GM12878 (cell line): ENCODE data around the gene FOXF1. TPM values are rescaled to one million over a fixed set of nuclear protein-coding genes. Genes with fewer than 3 reads are reported as not detected.

ENCODE experiments used
- ATAC-seq: fragments of 200-7000 bp; cut with Tn5 transposase; 3 replicates; pipeline ENCODE4 v1.9.1; 2020; ENCODE audit warnings: mild to moderate bottlenecking, moderate library complexity
- BruUV-seq: library from RNA; stranded (reverse); fragments of 400-500 nt; replicated peaks from 2 replicates; lab custom pipeline; 2021; lab: Mats Ljungman, UMichigan
- CTCF ChIA-PET: fragments of 300-600 bp; sonication (Branson Sonifier 250); formaldehyde crosslinking; extraction: SDS; loops from one replicate; lab custom pipeline; 2021; ENCODE audit warnings: inconsistent platforms; lab: Yijun Ruan, JAX
- POLR2A ChIA-PET: fragments of 350-600 bp; formaldehyde crosslinking; extraction: SDS; loops from one replicate; lab custom pipeline; 2021; ENCODE audit warnings: inconsistent platforms; lab: Charles Lee
- RAD21 ChIA-PET: fragments of 300-600 bp; sonication (Branson Sonifier 250); formaldehyde crosslinking; loops from one replicate; lab custom pipeline; 2023; ENCODE audit warnings: antibody characterized with exemption; ENCODE audit not compliant: unreplicated experiment; lab: Charles Lee
- SMC1A ChIA-PET: fragments of 300-600 bp; sonication (Branson Sonifier 250); formaldehyde crosslinking; loops from one replicate; lab custom pipeline; 2023; ENCODE audit not compliant: unreplicated experiment, uncharacterized antibody; lab: Charles Lee
- DNase-seq: peaks from one replicate; pipeline ENCODE4 v3.0.0-alpha.2; 2011; ENCODE audit warnings: low read depth, low spot score
- FAIRE-seq: peaks from 3 replicates; lab custom pipeline; 2011; peaks lifted over from hg19 to GRCh38; lab: Jason Lieb, UNC
- H2AFZ ChIP-seq: 2 replicates; pipeline ENCODE4 v1.6.0; 2011; ENCODE audit warnings: low read depth, low read length, control low read depth; ENCODE audit not compliant: control insufficient read depth
- H3K27ac ChIP-seq: 2 replicates; pipeline ENCODE4 v1.5.1; 2011; ENCODE audit warnings: control low read depth; ENCODE audit not compliant: control insufficient read depth, insufficient read depth
- H3K27me3 ChIP-seq, 2 experiments: replicated peaks in 1 of 2; 2 replicates each; pipeline versions ENCODE4 v1.6.0 to v1.6.1; 2011; ENCODE audit warnings: low read length in 1 of 2; ENCODE audit not compliant: control insufficient read depth in 2 of 2, insufficient read depth in 2 of 2
- H3K36me3 ChIP-seq, 2 experiments: 2 replicates each; pipeline ENCODE4 v1.5.1; 2011; ENCODE audit warnings: low read length in 1 of 2; ENCODE audit not compliant: control insufficient read depth in 2 of 2, insufficient read depth in 2 of 2
- H3K4me1 ChIP-seq: 2 replicates; pipeline ENCODE4 v1.6.1; 2011; ENCODE audit warnings: mild to moderate bottlenecking, low read length, moderate library complexity, mixed read lengths; ENCODE audit not compliant: control insufficient read depth, insufficient read depth
- H3K4me2 ChIP-seq: 2 replicates; pipeline ENCODE4 v1.6.0; 2011; ENCODE audit warnings: control low read depth; ENCODE audit not compliant: control insufficient read depth, insufficient read depth
- H3K4me3 ChIP-seq: fragments of 200-600 bp; sonication (generic); 2 replicates; pipeline ENCODE4 v1.5.1; 2016
- H3K79me2 ChIP-seq: 2 replicates; pipeline ENCODE4 v1.6.0; 2011; ENCODE audit warnings: low read length; ENCODE audit not compliant: control insufficient read depth, insufficient read depth
- H3K9ac ChIP-seq: 2 replicates; pipeline ENCODE4 v1.8.0; 2011; ENCODE audit warnings: low read length, control low read depth, mixed read lengths; ENCODE audit not compliant: control insufficient read depth, insufficient read depth
- H3K9me3 ChIP-seq: replicated peaks from 3 replicates; pipeline ENCODE4 v1.5.1; 2011; ENCODE audit warnings: mild to moderate bottlenecking, low read length; ENCODE audit not compliant: control insufficient read depth, insufficient read depth
- H4K20me1 ChIP-seq: 2 replicates; pipeline ENCODE4 v1.6.0; 2011; ENCODE audit not compliant: control insufficient read depth, insufficient read depth
- ASH2L ChIP-seq: fragments of 300-600, 200-600 bp; sonication (generic); IDR thresholded peaks from 2 replicates; pipeline ENCODE4 v1.6.1; 2017; ENCODE audit warnings: low read depth, mild to moderate bottlenecking, borderline replicate concordance
- BMI1 ChIP-seq: fragments of 450-650 bp; IDR thresholded peaks from 2 replicates; pipeline ENCODE4 v1.6.1; 2016; ENCODE audit warnings: mild to moderate bottlenecking, moderate library complexity, borderline replicate concordance
- CBFB ChIP-seq: IDR thresholded peaks from 2 replicates; pipeline ENCODE4 v1.6.1; 2016; ENCODE audit warnings: antibody characterized with exemption, low read depth
- CEBPB ChIP-seq, 2 experiments: fragments of 150-350 bp in 1 of 2; IDR thresholded peaks; 2 replicates each; pipeline ENCODE4 v1.6.1; 2012 to 2014; ENCODE audit warnings: low read depth in 2 of 2, low read length in 2 of 2, borderline replicate concordance in 1 of 2, inconsistent platforms in 1 of 2
- CHD1 ChIP-seq: IDR thresholded peaks from 2 replicates; pipeline ENCODE4 v1.6.1; 2012; ENCODE audit warnings: low read depth, low read length, improper control_type of control experiment
- E2F8 ChIP-seq: fragments of 450-650 bp; IDR thresholded peaks from 2 replicates; pipeline ENCODE4 v1.6.1; 2018; ENCODE audit warnings: mild to moderate bottlenecking, low read depth, moderate library complexity; ENCODE audit not compliant: partially characterized antibody
- EED ChIP-seq: sonication (generic); IDR thresholded peaks from 2 replicates; pipeline ENCODE4 v1.6.1; 2016; ENCODE audit warnings: antibody characterized with exemption, low read depth
- EP300 ChIP-seq, 2 experiments: fragments of 150-350 bp in 1 of 2; IDR thresholded peaks; 2 replicates each; pipeline ENCODE4 v1.6.1; 2011 to 2012; ENCODE audit warnings: low read depth in 2 of 2, low read length in 2 of 2, borderline replicate concordance in 1 of 2, improper control_type of control experiment in 1 of 2, inconsistent platforms in 1 of 2; ENCODE audit not compliant: control insufficient read depth in 1 of 2
- NFXL1 ChIP-seq: fragments of 450-650 bp; IDR thresholded peaks from 2 replicates; pipeline ENCODE4 v1.6.1; 2017; ENCODE audit warnings: antibody characterized with exemption, mild to moderate bottlenecking, borderline replicate concordance
- POLR2AphosphoS5 ChIP-seq: IDR thresholded peaks from 2 replicates; pipeline ENCODE4 v1.6.1; 2011; ENCODE audit warnings: mild to moderate bottlenecking, low read length, inconsistent platforms
- POU2F2 ChIP-seq: IDR thresholded peaks from 3 replicates; pipeline ENCODE4 v1.6.1; 2011; ENCODE audit warnings: low read depth, mild to moderate bottlenecking, low read length, borderline replicate concordance
- RAD51 ChIP-seq: fragments of 450-650 bp; IDR thresholded peaks from 2 replicates; pipeline ENCODE4 v1.6.1; 2016; ENCODE audit warnings: moderate library complexity, mild to moderate bottlenecking, inconsistent platforms
- TARDBP ChIP-seq: IDR thresholded peaks from 2 replicates; pipeline ENCODE4 v1.6.1; 2016; ENCODE audit warnings: borderline replicate concordance
- ZBED1 ChIP-seq: IDR thresholded peaks from 2 replicates; pipeline ENCODE4 v1.6.1; 2016; ENCODE audit warnings: borderline replicate concordance
- WGBS: methylation state at CpG from one replicate; pipeline ENCODE4 v1.1.6; 2016; ENCODE audit warnings: low lambda C conversion rate; ENCODE audit not compliant: insufficient replicate concordance, insufficient coverage; ENCODE audit errors: missing lambda C conversion rate; 5-methylcytosine and 5-hydroxymethylcytosine counted together
- in situ Hi-C: fragments of 300-500 bp; cut with MboI; formaldehyde crosslinking; loops from 9 replicates; pipeline ENCODE4 v1.14.3; 2018; ENCODE audit warnings: mixed read lengths
- intact Hi-C: fragments of 100-400 bp; cut with micrococcal nuclease; formaldehyde crosslinking; loops from one replicate; pipeline ENCODE4 v1.14.2; 2022; ENCODE audit not compliant: unreplicated experiment
- polyA plus RNA-seq, 11 experiments: library from polyadenylated mRNA; depleted of rRNA in 4 of 11; unstranded in 6 of 11; stranded (reverse) in 5 of 11; fragments of >200 nt; fragmentation: Nextera tagmentation in 4 of 11; fragmentation: Illumina TruSeq in 1 of 11; extraction: Ambion mirVana in 4 of 11; extraction: Trizol in 1 of 11; gene quantifications; 1 replicate in 1 of 11; 2 replicates in 10 of 11; pipeline versions ENCODE4 v1.2.1 to v1.2.3, GENCODE V29; 2011 to 2016; ENCODE audit warnings: inconsistent platforms in 2 of 11, missing spikeins in 2 of 11, low read depth in 1 of 11
- total RNA-seq, 4 experiments: library from RNA; depleted of rRNA in 3 of 4; stranded (reverse); fragments of >200 nt in 3 of 4; fragmentation: Illumina TruSeq in 1 of 4; extraction: Trizol in 1 of 4; gene quantifications; 2 replicates each; pipeline versions ENCODE4 v1.2.1 to v1.2.3, GENCODE V29; 2013 to 2021

The FOXF1 gene
- total and polyA plus RNA-seq, 10 of the 15 experiments (the other 5 are each of a cell fraction or from before 2014, with no cell fraction given): 0.01 TPM; not detected in 9

GRCh38 chr16:86553356-86553755 is 43.0 kb downstream of the FOXF1 start:
- no TSS peak for BruUV-seq
- TF ChIP-seq CHD1 (no peak), EED (no peak), POLR2AphosphoS5 (no peak), ZBED1 (no peak), RAD51 (no peak), E2F8 (no peak), CBFB (no peak), POU2F2 (no peak), EP300 (IDR thresholded peaks at IDR 0.05; ENCODE audit: borderline replicate concordance in 1 of 2, control insufficient read depth in 1 of 2, low read depth in 2 of 2, low read length in 2 of 2) (no peak), TARDBP (no peak), BMI1 (no peak), CEBPB (IDR thresholded peaks at IDR 0.05; ENCODE audit: borderline replicate concordance in 1 of 2, low read depth in 2 of 2, low read length in 2 of 2) (no peak), ASH2L (no peak), NFXL1 (no peak)
- FAIRE-seq (no peak), ATAC-seq (no peak), DNase-seq (no peak)
- ChIA-PET POLR2A (no interaction called here), CTCF (interaction anchor here (1.2 kb wide), 1 partner anchor 9 kb away, joined by 3 read pairs; no protein-coding TSS in a partner anchor), SMC1A (no interaction called here), RAD21 (no interaction called here)
- H3K27me3 ChIP-seq: no peaks in the 10 kb centered on the region
- in situ Hi-C loops: loop anchor here (10.0 kb wide), 1 partner anchor 841 kb away; the partner anchor contains the start of gene MAP1LC3B
- no peaks in the 10 kb centered on the region for H4K20me1 ChIP-seq
- no peaks in the 10 kb centered on the region; the same call in 1 of the 2 replicates for H3K4me1 ChIP-seq
- no peaks in the 10 kb centered on the region; the same call in 2 of the 3 replicates for H3K9me3 ChIP-seq
- H3K79me2 ChIP-seq: peaks cover 10% of the 10 kb centered on the region
- no peak overlapping the region for H3K9ac ChIP-seq
- no peak overlapping the region for H3K4me2 ChIP-seq
- peaks cover 0 to 8% of the 10 kb centered on the region in 2 experiments; a peak in 2 of 4 replicates for H3K36me3 ChIP-seq
- H2AFZ ChIP-seq: no peak overlapping the region
- H3K27ac ChIP-seq: no peak overlapping the region
- 96% methylated on average over 22 of the region's 22 CpGs for WGBS
- H3K4me3 ChIP-seq: no peak overlapping the region
- intact Hi-C loops: no loop called here
